Spinal cord (tissue), 10 donors: Measurements from ENCODE around the gene SIPA1L3. TPM values are rescaled to one million over a fixed set of nuclear protein-coding genes. Genes with fewer than 3 reads are reported as not detected.

ENCODE experiments used
- DNase-seq, 6 donors: peaks; one replicate each; pipeline versions ENCODE4 v3.0.0 to v3.0.0-alpha.2; 2013 to 2015; ENCODE audit warnings: low spot score in 6 of 6, low read depth in 4 of 6
- H3K27ac ChIP-seq: one replicate; pipeline ENCODE4 v1.5.1; 2013; ENCODE audit warnings: low read depth, low read length, control low read depth
- H3K27me3 ChIP-seq: one replicate; pipeline ENCODE4 v1.6.1; 2013; ENCODE audit warnings: low read length; ENCODE audit not compliant: control insufficient read depth, insufficient read depth
- H3K36me3 ChIP-seq: one replicate; pipeline ENCODE4 v1.6.1; 2013; ENCODE audit warnings: low read length; ENCODE audit not compliant: control insufficient read depth, insufficient read depth
- H3K4me1 ChIP-seq: one replicate; pipeline ENCODE4 v1.6.1; 2013; ENCODE audit warnings: low read length; ENCODE audit not compliant: control insufficient read depth, insufficient read depth
- H3K4me3 ChIP-seq: one replicate; pipeline ENCODE4 v1.5.1; 2013; ENCODE audit warnings: low read depth, low read length, control low read depth
- H3K9me3 ChIP-seq: one replicate; pipeline ENCODE4 v1.6.1; 2013; ENCODE audit warnings: low read length; ENCODE audit not compliant: control insufficient read depth, insufficient read depth
- WGBS: methylation state at CpG from one replicate; pipeline ENCODE4 v1.1.5; 2013; ENCODE audit warnings: missing lambda C conversion rate; ENCODE audit not compliant: insufficient coverage; 5-methylcytosine and 5-hydroxymethylcytosine counted together
- polyA plus RNA-seq, 2 donors: library from polyadenylated mRNA; unstranded; fragments of 120-200 nt; gene quantifications; one replicate each; pipeline ENCODE4 v1.2.1, GENCODE V29; 2013; ENCODE audit not compliant: insufficient read length in 2 of 2
- total RNA-seq, 2 donors: library from RNA; depleted of rRNA in 1 of 2; stranded (reverse); fragments of 120-200 nt in 1 of 2; fragments of >200 nt in 1 of 2; gene quantifications; one replicate each; pipeline versions ENCODE4 v1.2.3 to v1.2.4, GENCODE V29; 2013 to 2014
- donor health status: healthy.

The SIPA1L3 gene
- total and polyA plus RNA-seq, 4 donors, result 13.6 to 34.8 (median 21.9) TPM

- 27% methylated on average over 3 of the region's 7 CpGs for WGBS
- no peaks in the 10 kb centered on the region for H3K27me3 ChIP-seq
- H3K9me3 ChIP-seq, result no peaks in the 10 kb centered on the region
- no peak overlapping the region for H3K4me3 ChIP-seq
- peak overlapping the region; percentile 16 for H3K27ac ChIP-seq
- peaks cover 26% of the 10 kb centered on the region for H3K4me1 ChIP-seq
- DNase-seq, result peak in 5 of 6 donors; percentile 26 to 75 (median 31)
- H3K36me3 ChIP-seq, result peaks cover 11% of the 10 kb centered on the region
These were observed 71.0 kb downstream of the SIPA1L3 start for GRCh38 chr19:37977992-37978391.

GRCh38 chr19:37979547-37980082 lies 72.6 kb downstream of the SIPA1L3 start:
- H3K4me3 ChIP-seq, result no peak overlapping the region
- no peak for DNase-seq
- peaks cover 33% of the 10 kb centered on the region for H3K4me1 ChIP-seq
- peaks cover 11% of the 10 kb centered on the region for H3K36me3 ChIP-seq
- no peak overlapping the region for H3K27ac ChIP-seq
- 51% methylated on average over 9 of the region's 13 CpGs for WGBS
- no peaks in the 10 kb centered on the region for H3K27me3 ChIP-seq
- no peaks in the 10 kb centered on the region for H3K9me3 ChIP-seq

- H3K36me3 ChIP-seq, result peaks cover 7% of the 10 kb centered on the region
- H3K27ac ChIP-seq, result no peak overlapping the region
- peaks cover 38% of the 10 kb centered on the region for H3K4me1 ChIP-seq
- H3K4me3 ChIP-seq, result no peak overlapping the region
- H3K9me3 ChIP-seq, result no peaks in the 10 kb centered on the region
- no peaks in the 10 kb centered on the region for H3K27me3 ChIP-seq
- WGBS, result 66% methylated on average over 10 of the region's 12 CpGs
- peak in 1 of 6 donors; percentile 35 for DNase-seq
These were observed 73.6 kb downstream of the SIPA1L3 start for GRCh38 chr19:37980419-37981170.

GRCh38 chr19:37981785-37982475 lies 74.9 kb downstream of the SIPA1L3 start:
- Histone ChIP-seq H3K27ac (no peak overlapping the region), H3K4me3 (no peak overlapping the region), H3K4me1 (peaks cover 50% of the 10 kb centered on the region), H3K9me3 (no peaks in the 10 kb centered on the region), H3K36me3 (peaks cover 10% of the 10 kb centered on the region), H3K27me3 (no peaks in the 10 kb centered on the region)
- no peak for DNase-seq
- WGBS, result 86% methylated on average over 12 of the region's 13 CpGs

GRCh38 chr19:37982655-37983054 lies 75.6 kb downstream of the SIPA1L3 start:
- no peak overlapping the region for H3K4me3 ChIP-seq
- 85% methylated on average over 5 of the region's 5 CpGs for WGBS
- H3K4me1 ChIP-seq, result peaks cover 49% of the 10 kb centered on the region
- no peaks in the 10 kb centered on the region for H3K27me3 ChIP-seq
- H3K27ac ChIP-seq, result no peak overlapping the region
- H3K9me3 ChIP-seq, result no peaks in the 10 kb centered on the region
- DNase-seq, result no peak
- H3K36me3 ChIP-seq, result peaks cover 10% of the 10 kb centered on the region

GRCh38 chr19:37983153-37983552 lies 76.1 kb downstream of the SIPA1L3 start:
- Histone ChIP-seq H3K36me3 (peaks cover 10% of the 10 kb centered on the region), H3K4me3 (no peak overlapping the region), H3K4me1 (peaks cover 48% of the 10 kb centered on the region), H3K9me3 (no peaks in the 10 kb centered on the region), H3K27ac (no peak overlapping the region), H3K27me3 (no peaks in the 10 kb centered on the region)
- no peak for DNase-seq
- 84% methylated on average over 10 of the region's 10 CpGs for WGBS

- 53% methylated on average over 7 of the region's 10 CpGs for whole genome bisulfite sequencing
- H3K9me3 ChIP-seq, result no peaks in the 10 kb centered on the region
- no peak for DNase-seq
- H3K4me1 ChIP-seq, result peaks cover 51% of the 10 kb centered on the region
- no peak overlapping the region for H3K27ac ChIP-seq
- H3K27me3 ChIP-seq, result no peaks in the 10 kb centered on the region
- H3K36me3 ChIP-seq, result peaks cover 10% of the 10 kb centered on the region
- no peak overlapping the region for H3K4me3 ChIP-seq
These were observed 76.9 kb downstream of the SIPA1L3 start for GRCh38 chr19:37983916-37984315.

GRCh38 chr19:37986048-37986750 lies 79.2 kb downstream of the SIPA1L3 start:
- 28% methylated on average over 5 of the region's 10 CpGs for WGBS

More at GRCh38 chr19:37986048-37986750, 79.2 kb downstream of the SIPA1L3 start:
- H3K4me1 ChIP-seq, result peaks cover 52% of the 10 kb centered on the region
- no peaks in the 10 kb centered on the region for H3K9me3 ChIP-seq
- no peak overlapping the region for H3K27ac ChIP-seq
- peaks cover 4% of the 10 kb centered on the region for H3K36me3 ChIP-seq
- peak in 2 of 6 donors; percentile 13 to 39 for DNase-seq
- no peak overlapping the region for H3K4me3 ChIP-seq
- H3K27me3 ChIP-seq, result no peaks in the 10 kb centered on the region
